Ovary (tissue), 9 donors: Measurements from ENCODE around the gene CKS2. TPM values are rescaled to one million over a fixed set of nuclear protein-coding genes. Genes with fewer than 3 reads are reported as not detected.

Experiments
- DNase-seq, 5 donors: peaks; one replicate each; pipeline ENCODE4 v3.0.0-alpha.2; 2019 to 2020
- H3K27ac ChIP-seq, 2 donors: fragments of 200-600 bp; one replicate each; pipeline versions ENCODE4 v1.5.1 to v1.8.0; 2019 to 2022
- H3K27me3 ChIP-seq: fragments of 200-600 bp; one replicate; pipeline ENCODE4 v1.8.0; 2022
- H3K36me3 ChIP-seq: fragments of 200-600 bp; sonication (generic); one replicate; pipeline ENCODE4 v1.5.1; 2019
- H3K4me1 ChIP-seq: one replicate; pipeline ENCODE4 v1.8.1; 2013; ENCODE audit warnings: mild to moderate bottlenecking, moderate library complexity; ENCODE audit not compliant: insufficient read depth
- H3K4me3 ChIP-seq: fragments of 200-600 bp; sonication (generic); one replicate; pipeline ENCODE4 v1.5.1; 2017
- H3K9me3 ChIP-seq, 2 donors: fragments of 200-600 bp in 1 of 2; sonication (generic) in 1 of 2; one replicate each; pipeline versions ENCODE4 v1.5.1 to v1.8.1; 2013 to 2019; ENCODE audit warnings: mild to moderate bottlenecking in 1 of 2, moderate library complexity in 1 of 2
- EP300 ChIP-seq: sonication (generic); formaldehyde crosslinking; IDR thresholded peaks from one replicate; pipeline ENCODE4 v1.6.1; 2017; ENCODE audit warnings: antibody characterized with exemption
- POLR2A ChIP-seq: fragments of 450-650 bp; IDR thresholded peaks from one replicate; pipeline ENCODE4 v1.6.1; 2017; ENCODE audit warnings: antibody characterized with exemption, mild to moderate bottlenecking, moderate library complexity
- WGBS, 3 donors: extraction: QIAGEN DNeasy Blood & Tissue Kit in 1 of 3; methylation state at CpG; one replicate each; pipeline versions ENCODE4 v1.1.5 to v1.1.7; 2013 to 2017; 5-methylcytosine and 5-hydroxymethylcytosine counted together
- intact Hi-C, 4 donors: fragments of 100-400 bp; cut with DNase I; formaldehyde crosslinking; loops; one replicate each; pipeline versions ENCODE4 v1.11.0 to v1.15.1; 2022 to 2023
- polyA plus RNA-seq, 2 donors: library from polyadenylated mRNA; stranded (reverse); fragments of 200-250 nt in 1 of 2; fragments of 350-450 nt in 1 of 2; fragmentation: Illumina TruSeq in 1 of 2; extraction: RNeasy Lipid Tissue Mini Kit (QIAGEN cat#74804) in 1 of 2; gene quantifications; one replicate each; pipeline ENCODE4 v1.2.3, GENCODE V29; 2013 to 2014
- total RNA-seq, 7 donors: library from RNA; depleted of rRNA in 2 of 7; stranded (reverse); fragments of >200 nt in 2 of 7; fragmentation: NEBNext Ultra II Directional in 3 of 7; extraction: Animal tissue kit (Norgen Biotek cat#: 25700) in 3 of 7; gene quantifications; one replicate each; pipeline versions ENCODE4 v1.1.0 to v1.2.4, GENCODE V29; 2016 to 2023
- TF ChIP-seq, protein P1 (sequence below), 3 donors: fragments of 450-650 bp in 2 of 3; fragments of 200-600 bp in 1 of 3; IDR thresholded peaks; one replicate each; pipeline versions ENCODE4 v1.5.1 to v1.8.0; 2016 to 2022; ENCODE audit warnings: antibody characterized with exemption in 3 of 3, mild to moderate bottlenecking in 1 of 3
- donor health status: DM: no; HTN: no; CAD: no; lungs with moderate emphysema.
- donor health status: DM: no; HTN: no; CAD: no.
- donor health status: Bipolar disorder and iron deficiency.
- donor health status: DM: yes; HTN: yes; CAD: no.
- donor health status: DM: no; HTN: no; CAD: no.
- donor health status: DM: yes; HTN: yes; CAD: no.

The CKS2 gene
- total and polyA plus RNA-seq, 9 donors, result 2.9 to 13.8 (median 7.6) TPM

DNA sequence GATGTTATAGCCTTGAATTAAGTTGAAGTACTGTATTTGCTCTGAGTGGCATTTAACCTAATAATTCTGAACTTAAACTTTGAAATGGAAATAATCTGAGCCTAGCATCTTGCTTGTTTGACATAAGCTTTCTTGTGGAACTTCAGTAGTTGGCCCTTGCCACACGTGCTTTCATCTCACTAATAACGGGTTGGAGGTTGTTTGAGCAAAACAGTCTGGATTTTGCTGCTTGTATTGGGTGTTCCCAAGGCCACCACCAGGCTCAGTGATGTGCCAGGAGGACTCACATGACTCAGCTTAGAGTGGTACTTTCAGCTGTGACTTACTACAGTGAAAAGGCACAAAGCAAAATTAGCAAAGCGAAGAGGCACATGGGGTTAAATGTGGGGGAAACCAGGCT, 43.0 kb downstream of the CKS2 start:
- Histone ChIP-seq H3K27ac (no peak overlapping the region), H3K27me3 (no peaks in the 10 kb centered on the region), H3K36me3 (no peaks in the 10 kb centered on the region), H3K4me3 (no peak overlapping the region), H3K9me3 (no peaks in the 10 kb centered on the region), H3K4me1 (peaks cover 6% of the 10 kb centered on the region)
- DNase-seq, result no peak
- TF ChIP-seq POLR2A (no peak), EP300 (no peak)
- TF ChIP-seq, protein P1, sequence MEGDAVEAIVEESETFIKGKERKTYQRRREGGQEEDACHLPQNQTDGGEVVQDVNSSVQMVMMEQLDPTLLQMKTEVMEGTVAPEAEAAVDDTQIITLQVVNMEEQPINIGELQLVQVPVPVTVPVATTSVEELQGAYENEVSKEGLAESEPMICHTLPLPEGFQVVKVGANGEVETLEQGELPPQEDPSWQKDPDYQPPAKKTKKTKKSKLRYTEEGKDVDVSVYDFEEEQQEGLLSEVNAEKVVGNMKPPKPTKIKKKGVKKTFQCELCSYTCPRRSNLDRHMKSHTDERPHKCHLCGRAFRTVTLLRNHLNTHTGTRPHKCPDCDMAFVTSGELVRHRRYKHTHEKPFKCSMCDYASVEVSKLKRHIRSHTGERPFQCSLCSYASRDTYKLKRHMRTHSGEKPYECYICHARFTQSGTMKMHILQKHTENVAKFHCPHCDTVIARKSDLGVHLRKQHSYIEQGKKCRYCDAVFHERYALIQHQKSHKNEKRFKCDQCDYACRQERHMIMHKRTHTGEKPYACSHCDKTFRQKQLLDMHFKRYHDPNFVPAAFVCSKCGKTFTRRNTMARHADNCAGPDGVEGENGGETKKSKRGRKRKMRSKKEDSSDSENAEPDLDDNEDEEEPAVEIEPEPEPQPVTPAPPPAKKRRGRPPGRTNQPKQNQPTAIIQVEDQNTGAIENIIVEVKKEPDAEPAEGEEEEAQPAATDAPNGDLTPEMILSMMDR (IDR thresholded peaks at IDR 0.05), result no peak
- 41 to 66% (median 56%) methylated on average over 3 of the region's 3 CpGs for WGBS, 3 donors
- intact Hi-C loops, result no loop called here

DNA sequence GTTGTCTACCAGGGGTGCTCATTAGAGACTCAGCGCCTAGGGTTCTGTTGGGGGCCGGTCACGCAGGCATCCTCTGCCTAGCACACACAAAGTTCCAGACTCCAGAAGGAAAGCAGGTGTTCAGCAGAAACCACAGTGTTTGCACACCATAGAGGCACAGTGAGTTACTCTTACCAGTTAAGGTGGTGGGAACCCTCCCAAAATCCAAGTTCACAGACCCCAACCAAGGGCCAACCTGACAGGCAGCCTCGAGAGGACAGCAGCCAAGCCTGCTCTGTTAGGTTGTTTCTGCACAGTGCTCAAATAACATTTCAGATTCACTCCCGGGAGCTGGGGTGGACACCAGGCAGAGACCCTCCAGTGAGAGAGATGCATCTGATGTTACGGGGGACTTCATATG, 43.5 kb downstream of the CKS2 start:
- no peak for DNase-seq
- Histone ChIP-seq H3K27me3 (no peaks in the 10 kb centered on the region), H3K4me3 (no peak overlapping the region), H3K4me1 (peaks cover 6% of the 10 kb centered on the region), H3K36me3 (no peaks in the 10 kb centered on the region), H3K27ac (no peak overlapping the region), H3K9me3 (no peaks in the 10 kb centered on the region)
- TF ChIP-seq EP300, result no peak
- TF ChIP-seq POLR2A, result no peak
- intact Hi-C loops, result no loop called here
- WGBS, 3 donors, result 89 to 93% (median 93%) methylated on average over 6 of the region's 6 CpGs

DNA sequence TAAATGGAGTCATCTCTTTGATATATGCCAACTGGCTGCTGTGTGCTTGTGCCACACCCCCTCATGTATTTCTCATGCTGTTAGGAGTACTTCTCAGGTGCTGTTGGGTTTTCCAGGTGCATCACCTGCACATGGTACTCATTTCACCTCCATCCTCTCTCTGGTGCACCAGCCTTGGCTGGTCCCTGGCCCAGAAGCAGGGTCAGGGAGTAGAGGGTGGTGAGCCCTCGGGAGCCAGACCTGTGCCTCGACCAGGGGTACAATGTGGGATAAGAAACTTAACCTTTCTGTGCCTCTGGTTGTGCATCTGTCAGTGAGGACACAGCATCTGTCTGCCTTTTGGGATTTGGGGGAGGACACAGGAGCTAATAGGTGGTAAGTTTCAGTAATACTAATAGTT, 45.8 kb downstream of the CKS2 start:
- TF ChIP-seq, protein P1 (IDR thresholded peaks at IDR 0.05), result no peak
- no peak for TF ChIP-seq EP300
- no peak for TF ChIP-seq POLR2A
- H3K9me3 ChIP-seq, result no peaks in the 10 kb centered on the region
- no peak overlapping the region for H3K27ac ChIP-seq
- intact Hi-C loops, result no loop called here
- H3K4me3 ChIP-seq, result no peak overlapping the region
- 83 to 87% (median 85%) methylated on average over 2 of the region's 2 CpGs for WGBS, 3 donors
- H3K27me3 ChIP-seq, result no peaks in the 10 kb centered on the region
- H3K4me1 ChIP-seq, result peaks cover 6% of the 10 kb centered on the region
- no peaks in the 10 kb centered on the region for H3K36me3 ChIP-seq
- no peak for DNase-seq

DNA sequence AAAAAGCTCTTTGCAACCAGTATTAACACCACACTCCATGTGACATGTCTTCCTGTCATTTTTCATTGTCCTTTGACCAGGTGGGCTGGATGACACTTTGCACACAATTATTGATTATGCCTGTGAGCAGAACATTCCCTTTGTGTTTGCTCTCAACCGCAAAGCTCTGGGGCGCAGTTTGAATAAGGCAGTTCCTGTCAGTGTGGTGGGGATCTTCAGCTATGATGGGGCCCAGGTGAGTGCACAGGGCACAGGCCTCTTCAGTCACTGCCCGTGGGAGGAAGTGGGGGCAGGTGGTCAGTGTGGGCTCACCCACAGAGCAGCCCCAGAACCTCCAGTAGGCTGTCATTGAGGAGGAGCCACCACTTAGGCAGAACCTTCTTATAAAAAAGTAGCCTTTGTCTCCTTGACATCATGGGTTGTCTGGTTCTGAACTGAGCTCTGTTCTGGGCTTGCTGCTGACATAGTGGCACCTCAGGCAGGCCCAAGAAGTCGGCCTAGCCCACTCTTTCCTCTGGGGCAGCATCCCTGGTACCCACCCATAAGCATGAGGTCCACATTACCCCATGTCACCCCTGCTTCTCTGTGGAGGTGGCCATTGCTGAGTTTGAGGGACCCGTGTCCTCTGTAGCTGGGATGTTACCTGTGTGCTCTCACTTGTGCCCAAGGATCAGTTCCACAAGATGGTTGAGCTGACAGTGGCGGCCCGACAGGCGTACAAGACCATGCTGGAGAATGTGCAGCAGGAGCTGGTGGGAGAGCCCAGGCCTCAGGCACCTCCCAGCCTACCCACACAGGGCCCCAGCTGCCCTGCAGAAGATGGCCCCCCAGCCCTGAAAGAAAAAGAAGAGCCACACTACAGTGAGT, 46.6 kb downstream of the CKS2 start:
- Histone ChIP-seq H3K36me3 (no peaks in the 10 kb centered on the region), H3K4me3 (no peak overlapping the region), H3K4me1 (peaks cover 6% of the 10 kb centered on the region), H3K27ac (no peak overlapping the region), H3K9me3 (no peaks in the 10 kb centered on the region), H3K27me3 (no peaks in the 10 kb centered on the region)
- TF ChIP-seq POLR2A (no peak), EP300 (no peak)
- TF ChIP-seq, protein P1 (IDR thresholded peaks at IDR 0.05), result no peak
- 93 to 94% (median 93%) methylated on average over 8 of the region's 8 CpGs for WGBS, 3 donors
- DNase-seq, result no peak
- intact Hi-C loops, result no loop called here

DNA sequence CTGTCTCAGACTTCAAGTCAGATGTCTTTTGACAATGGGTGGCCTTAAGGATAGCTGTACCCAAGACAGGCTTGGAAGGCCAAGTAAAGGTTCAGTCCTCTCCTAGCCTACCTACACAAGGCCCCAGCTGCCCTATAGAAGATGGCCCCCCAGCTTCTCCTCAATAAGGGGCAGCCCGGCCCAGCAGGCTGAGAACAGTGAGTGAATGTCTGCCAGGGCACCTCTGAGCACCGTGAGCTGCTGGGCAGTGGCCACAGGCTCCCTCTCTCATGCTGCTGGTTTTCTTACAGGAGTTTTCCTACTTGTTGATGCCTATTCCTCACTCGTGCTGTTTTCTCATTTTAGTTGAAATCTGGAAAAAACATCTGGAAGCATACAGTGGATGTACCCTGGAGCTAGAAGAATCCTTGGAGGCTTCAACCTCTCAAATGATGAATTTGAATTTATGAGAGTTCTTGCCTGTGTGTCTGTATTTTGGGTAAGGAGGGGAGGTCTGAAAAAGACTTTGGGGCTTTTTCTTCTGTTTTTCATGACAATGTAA, 47.5 kb downstream of the CKS2 start:
- no peak overlapping the region for H3K4me3 ChIP-seq
- no peak overlapping the region for H3K27ac ChIP-seq
- H3K9me3 ChIP-seq, result no peaks in the 10 kb centered on the region
- WGBS, 3 donors, result 75 to 78% (median 76%) methylated on average over 3 of the region's 3 CpGs
- intact Hi-C loops, result no loop called here
- DNase-seq, result no peak
- H3K36me3 ChIP-seq, result no peaks in the 10 kb centered on the region
- TF ChIP-seq POLR2A (no peak), EP300 (no peak)
- TF ChIP-seq, protein P1 (IDR thresholded peaks at IDR 0.05), result no peak
- no peaks in the 10 kb centered on the region for H3K27me3 ChIP-seq
- no peaks in the 10 kb centered on the region for H3K4me1 ChIP-seq
